Nephron (organoid): Measurements from ENCODE around the gene MESP1.

ENCODE experiments used
- H3K27ac Mint-ChIP-seq, 3 experiments: 2 replicates each; pipeline ENCODE4 v1.8.0; 2020; ENCODE audit warnings: mixed read lengths in 3 of 3, mild to moderate bottlenecking in 2 of 3, moderate library complexity in 1 of 3
- H3K27me3 Mint-ChIP-seq: 2 replicates; pipeline ENCODE4 v1.8.0; 2021; ENCODE audit warnings: low read depth, mild to moderate bottlenecking, moderate library complexity, mixed read lengths
- H3K36me3 Mint-ChIP-seq: 2 replicates; pipeline ENCODE4 v1.8.0; 2020; ENCODE audit warnings: low read depth, mixed read lengths
- H3K4me1 Mint-ChIP-seq: 2 replicates; pipeline ENCODE4 v1.8.0; 2020; ENCODE audit warnings: mixed read lengths
- H3K4me3 Mint-ChIP-seq, 3 experiments: 2 replicates each; pipeline ENCODE4 v1.8.0; 2020; ENCODE audit warnings: mild to moderate bottlenecking in 3 of 3, mixed read lengths in 3 of 3, moderate library complexity in 2 of 3
- H3K9me3 Mint-ChIP-seq: 2 replicates; pipeline ENCODE4 v1.8.0; 2020; ENCODE audit warnings: mixed read lengths
- CTCF ChIP-seq, 3 experiments: fragments of 200-600 bp; sonication (generic); IDR thresholded peaks; one replicate each; pipeline ENCODE4 v1.5.0; 2021; ENCODE audit warnings: antibody characterized with exemption in 3 of 3; ENCODE audit not compliant: unreplicated experiment in 3 of 3

The MESP1 gene

GRCh38 chr15:89777073-89777751 lies 26.2 kb upstream of the MESP1 start:
- Mint-ChIP-seq H3K36me3 (no peaks in the 10 kb centered on the region), H3K27ac (peak overlapping the region in 1 of 3 experiments; percentile 22), H3K4me1 (no peaks in the 10 kb centered on the region), H3K9me3 (no peaks in the 10 kb centered on the region), H3K4me3 (peak overlapping the region; percentile 43 to 53 (median 50)), H3K27me3 (peaks cover 9% of the 10 kb centered on the region)
- TF ChIP-seq CTCF (IDR thresholded peaks at IDR 0.05; ENCODE audit: unreplicated experiment in 3 of 3) = no peak

- Mint-ChIP-seq H3K4me1 (no peaks in the 10 kb centered on the region), H3K27me3 (peaks cover 9% of the 10 kb centered on the region), H3K4me3 (peak within 1 kb of the TSS; percentile 43 to 64 (median 56)), H3K27ac (peak within 1 kb of the TSS in 1 of 3 experiments; percentile 22), H3K9me3 (no peaks in the 10 kb centered on the region), H3K36me3 (no peaks in the 10 kb centered on the region)
- peak; percentile 38 to 49 (median 42) for TF ChIP-seq CTCF (IDR thresholded peaks at IDR 0.05; ENCODE audit: unreplicated experiment in 3 of 3)
Observed at GRCh38 chr15:89776274-89777072, 25.4 kb upstream of the MESP1 start, which contains the start of gene MESP2. Gene MESP2, plus strand, starts transcription at chr15:89776332. Its CDS starts 26 bp downstream, at chr15:89776358.

- no peak for TF ChIP-seq CTCF (IDR thresholded peaks at IDR 0.05; ENCODE audit: unreplicated experiment in 3 of 3)
- H3K27me3 Mint-ChIP-seq = peaks cover 4% of the 10 kb centered on the region
- H3K4me3 Mint-ChIP-seq = peak overlapping the region in 1 of 3 experiments; percentile 25
- H3K9me3 Mint-ChIP-seq = no peaks in the 10 kb centered on the region
- no peaks in the 10 kb centered on the region for H3K4me1 Mint-ChIP-seq
- H3K27ac Mint-ChIP-seq = no peak overlapping the region
- H3K36me3 Mint-ChIP-seq = no peaks in the 10 kb centered on the region
Observed at GRCh38 chr15:89775815-89776214, 24.8 kb upstream of the MESP1 start.

- Mint-ChIP-seq H3K36me3 (no peaks in the 10 kb centered on the region), H3K4me1 (no peaks in the 10 kb centered on the region), H3K27me3 (no peaks in the 10 kb centered on the region), H3K4me3 (no peak overlapping the region), H3K9me3 (no peaks in the 10 kb centered on the region), H3K27ac (no peak overlapping the region)
- no peak for TF ChIP-seq CTCF (IDR thresholded peaks at IDR 0.05; ENCODE audit: unreplicated experiment in 3 of 3)
Observed at GRCh38 chr15:89774492-89774891, 23.4 kb upstream of the MESP1 start.

GRCh38 chr15:89772932-89773583 lies 22.0 kb upstream of the MESP1 start:
- peaks cover 8% of the 10 kb centered on the region for H3K27me3 Mint-ChIP-seq
- no peaks in the 10 kb centered on the region for H3K9me3 Mint-ChIP-seq
- H3K4me3 Mint-ChIP-seq = no peak overlapping the region
- no peak overlapping the region for H3K27ac Mint-ChIP-seq
- TF ChIP-seq CTCF (IDR thresholded peaks at IDR 0.05; ENCODE audit: unreplicated experiment in 3 of 3) = peak; percentile 28 to 32 (median 29)
- H3K4me1 Mint-ChIP-seq = no peaks in the 10 kb centered on the region
- no peaks in the 10 kb centered on the region for H3K36me3 Mint-ChIP-seq
